Colonic mucosa (tissue), 4 donors: ENCODE measurements around the gene HTRA3. TPM values are rescaled to one million over a fixed set of nuclear protein-coding genes. Genes with fewer than 3 reads are reported as not detected.

Source experiments
- DNase-seq: peaks from one replicate; pipeline ENCODE4 v3.0.0-alpha.2; 2020
- H3K27ac ChIP-seq: fragments of 200-600 bp; one replicate; pipeline ENCODE4 v1.8.0; 2021
- H3K27me3 ChIP-seq: fragments of 200-600 bp; one replicate; pipeline ENCODE4 v1.8.0; 2021
- H3K36me3 ChIP-seq: fragments of 200-600 bp; one replicate; pipeline ENCODE4 v1.8.0; 2021
- H3K4me1 ChIP-seq: fragments of 200-600 bp; one replicate; pipeline ENCODE4 v1.8.0; 2021; ENCODE audit warnings: mild to moderate bottlenecking
- H3K4me3 ChIP-seq: fragments of 200-600 bp; one replicate; pipeline ENCODE4 v1.8.0; 2021
- H3K9ac ChIP-seq, 2 donors: one replicate each; pipeline ENCODE4 v1.7.0; 2013; ENCODE audit warnings: control low read depth in 2 of 2, low read depth in 2 of 2, low read length in 2 of 2
- H3K9me3 ChIP-seq: fragments of 200-600 bp; one replicate; pipeline ENCODE4 v1.8.0; 2021
- intact Hi-C: fragments of 100-400 bp; cut with DNase I; formaldehyde crosslinking; loops from one replicate; pipeline ENCODE4 v1.14.1; 2022
- total RNA-seq, 2 donors: library from RNA; stranded (reverse); fragmentation: NEBNext Ultra II Directional in 1 of 2; extraction: Animal tissue kit (Norgen Biotek cat#: 25700) in 1 of 2; gene quantifications; one replicate each; pipeline ENCODE4 v1.2.1, GENCODE V29; 2021
- TF ChIP-seq, protein P1 (sequence below): fragments of 200-600 bp; IDR thresholded peaks from one replicate; pipeline ENCODE4 v1.8.0; 2022; ENCODE audit warnings: antibody characterized with exemption, mild to moderate bottlenecking
- donor health status: healthy.
- donor health status: DM: no; HTN: no; CAD: no.
- donor health status: DM: no; HTN: no; CAD: no.

Gene HTRA3
- total RNA-seq, 2 donors from 2014 or later = 1.3 to 5.0 TPM

DNA sequence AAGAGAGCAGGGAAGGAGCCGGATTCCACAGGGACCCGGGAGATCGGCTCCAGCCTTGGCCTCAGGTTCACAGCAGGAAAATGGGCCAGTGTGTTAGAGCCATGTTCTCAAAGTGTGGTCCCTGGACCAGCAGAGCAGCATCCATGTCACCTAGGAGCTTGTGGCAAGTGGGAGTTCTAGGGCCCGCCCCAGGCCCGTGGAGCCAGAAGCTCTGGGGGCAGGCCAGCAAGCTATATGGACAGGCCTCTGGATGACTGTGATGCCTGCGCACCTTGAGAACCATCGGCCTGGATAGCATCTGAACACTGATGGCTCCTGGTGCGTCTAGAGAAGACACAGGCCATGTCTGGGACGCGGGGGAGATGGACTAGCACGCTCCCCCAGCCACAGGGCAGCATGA is 36.8 kb upstream of the HTRA3 start:
- H3K4me3 ChIP-seq = no peak overlapping the region
- intact Hi-C loops = no loop called here
- no peak for DNase-seq
- no peaks in the 10 kb centered on the region for H3K9me3 ChIP-seq
- H3K36me3 ChIP-seq = no peaks in the 10 kb centered on the region
- TF ChIP-seq, protein P1, sequence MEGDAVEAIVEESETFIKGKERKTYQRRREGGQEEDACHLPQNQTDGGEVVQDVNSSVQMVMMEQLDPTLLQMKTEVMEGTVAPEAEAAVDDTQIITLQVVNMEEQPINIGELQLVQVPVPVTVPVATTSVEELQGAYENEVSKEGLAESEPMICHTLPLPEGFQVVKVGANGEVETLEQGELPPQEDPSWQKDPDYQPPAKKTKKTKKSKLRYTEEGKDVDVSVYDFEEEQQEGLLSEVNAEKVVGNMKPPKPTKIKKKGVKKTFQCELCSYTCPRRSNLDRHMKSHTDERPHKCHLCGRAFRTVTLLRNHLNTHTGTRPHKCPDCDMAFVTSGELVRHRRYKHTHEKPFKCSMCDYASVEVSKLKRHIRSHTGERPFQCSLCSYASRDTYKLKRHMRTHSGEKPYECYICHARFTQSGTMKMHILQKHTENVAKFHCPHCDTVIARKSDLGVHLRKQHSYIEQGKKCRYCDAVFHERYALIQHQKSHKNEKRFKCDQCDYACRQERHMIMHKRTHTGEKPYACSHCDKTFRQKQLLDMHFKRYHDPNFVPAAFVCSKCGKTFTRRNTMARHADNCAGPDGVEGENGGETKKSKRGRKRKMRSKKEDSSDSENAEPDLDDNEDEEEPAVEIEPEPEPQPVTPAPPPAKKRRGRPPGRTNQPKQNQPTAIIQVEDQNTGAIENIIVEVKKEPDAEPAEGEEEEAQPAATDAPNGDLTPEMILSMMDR = no peak
- no peak overlapping the region for H3K9ac ChIP-seq
- peaks cover 8% of the 10 kb centered on the region for H3K4me1 ChIP-seq
- H3K27ac ChIP-seq = no peak overlapping the region
- H3K27me3 ChIP-seq = no peaks in the 10 kb centered on the region

DNA sequence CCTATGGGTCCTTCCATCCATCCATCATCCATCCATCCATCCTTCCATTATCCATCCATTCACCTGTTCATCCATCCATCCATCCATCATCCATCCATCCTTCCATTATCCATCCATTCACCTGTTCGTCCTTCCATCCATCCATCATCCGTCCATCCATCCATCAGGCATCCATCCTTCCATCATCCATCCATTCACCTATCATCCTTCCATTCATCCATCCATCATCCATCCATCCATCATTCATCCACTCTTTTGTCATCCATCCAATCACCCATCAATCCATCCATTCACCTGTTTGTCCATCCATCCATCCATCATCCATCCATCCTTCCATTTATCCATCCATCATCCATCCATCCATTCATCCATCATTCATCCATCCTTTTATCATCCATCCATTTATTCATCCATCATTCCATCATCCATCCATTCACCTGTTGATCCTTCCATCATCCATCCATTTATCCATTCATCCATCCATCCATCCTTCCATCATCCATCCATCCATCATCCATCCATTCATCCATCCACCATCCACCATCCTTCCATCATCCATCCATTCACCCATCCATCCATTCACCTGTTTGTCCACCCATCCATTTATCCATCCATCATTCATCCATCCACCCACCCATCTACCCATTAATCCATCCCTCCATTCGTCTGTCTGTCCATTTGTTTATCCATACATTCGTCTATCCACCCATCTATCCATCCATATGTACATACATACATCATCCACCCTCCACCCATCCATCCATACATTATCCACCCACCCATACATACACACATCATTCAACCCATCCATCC is 35.7 kb upstream of the HTRA3 start:
- intact Hi-C loops = no loop called here
- no peaks in the 10 kb centered on the region for H3K36me3 ChIP-seq

DNA sequence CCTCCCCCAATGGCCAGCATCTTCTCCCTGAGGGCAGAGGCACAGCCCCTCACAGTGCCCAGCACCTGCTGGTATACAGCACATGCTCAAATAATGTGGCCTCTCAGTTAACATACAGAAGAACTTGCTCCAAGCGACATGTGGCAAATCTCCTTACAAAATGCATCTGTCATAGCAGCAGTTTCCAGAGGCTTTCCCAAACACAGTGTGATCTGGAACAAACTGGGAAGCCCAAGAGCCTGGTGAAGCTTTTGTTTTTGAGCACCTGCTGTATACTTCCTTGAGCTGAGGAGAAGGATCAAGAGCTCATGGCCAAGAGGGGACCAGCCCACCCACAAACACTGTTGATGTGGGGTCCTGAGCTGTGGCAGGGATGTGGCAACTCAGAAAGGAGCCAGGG is 34.8 kb upstream of the HTRA3 start:
- TF ChIP-seq, protein P1 = no peak
- H3K4me3 ChIP-seq = no peak overlapping the region
- no peaks in the 10 kb centered on the region for H3K36me3 ChIP-seq
- H3K27me3 ChIP-seq = no peaks in the 10 kb centered on the region
- intact Hi-C loops = no loop called here
- no peak for DNase-seq
- H3K9me3 ChIP-seq = no peaks in the 10 kb centered on the region
- H3K4me1 ChIP-seq = no peaks in the 10 kb centered on the region
- H3K9ac ChIP-seq = no peak overlapping the region
- H3K27ac ChIP-seq = no peak overlapping the region

More for the DNA sequence above, 35.7 kb upstream of the HTRA3 start:
- Histone ChIP-seq H3K27ac (no peak overlapping the region), H3K4me1 (peaks cover under 1% of the 10 kb centered on the region), H3K9me3 (no peaks in the 10 kb centered on the region), H3K27me3 (no peaks in the 10 kb centered on the region), H3K4me3 (no peak overlapping the region), H3K9ac (no peak overlapping the region)
- no peak for DNase-seq
- TF ChIP-seq, protein P1 = no peak

DNA sequence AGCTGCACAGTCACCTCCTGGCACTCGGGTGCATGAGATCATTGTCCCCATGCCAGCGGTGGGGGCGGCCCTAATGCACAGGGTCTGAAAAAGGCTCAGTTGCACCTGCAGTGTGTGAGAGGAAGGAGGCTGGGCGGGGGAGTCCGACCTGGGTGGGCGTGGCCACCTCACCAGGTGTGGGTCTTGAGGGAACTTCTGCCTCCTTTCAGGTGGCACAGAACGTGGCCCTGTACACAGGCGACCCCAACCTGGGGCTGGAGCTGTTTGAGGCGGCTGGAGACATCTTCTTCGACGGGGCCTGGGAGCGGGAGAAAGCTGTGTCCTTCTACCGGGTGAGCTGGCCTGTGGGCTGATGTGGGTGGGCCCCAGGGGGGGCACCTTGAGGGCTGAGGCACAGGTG is 34.3 kb upstream of the HTRA3 start:
- intact Hi-C loops = no loop called here
- TF ChIP-seq, protein P1 = no peak
- H3K36me3 ChIP-seq = no peaks in the 10 kb centered on the region

DNA sequence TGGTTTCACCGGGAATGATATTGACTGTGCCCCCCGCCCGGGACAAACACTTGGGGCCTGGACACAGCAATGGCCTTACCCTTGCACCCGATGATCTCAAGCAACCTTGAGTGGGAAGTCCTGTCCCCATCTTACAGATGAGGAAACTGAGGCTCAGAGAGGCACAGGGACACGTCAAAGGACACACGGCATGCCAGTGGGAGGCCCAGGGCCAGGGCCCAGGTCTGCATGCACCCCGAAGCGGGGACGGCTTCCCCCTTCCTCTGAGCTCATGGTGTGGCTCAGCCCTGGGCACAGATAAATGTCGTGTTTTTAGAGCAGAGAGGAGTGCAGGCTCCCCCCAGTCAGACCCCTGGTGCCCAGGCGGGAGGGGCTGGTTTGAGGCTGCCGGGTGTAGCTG is 33.9 kb upstream of the HTRA3 start:
- no peaks in the 10 kb centered on the region for H3K4me1 ChIP-seq
- H3K27ac ChIP-seq = no peak overlapping the region
- no peak overlapping the region for H3K9ac ChIP-seq
- no peak for DNase-seq
- H3K4me3 ChIP-seq = no peak overlapping the region
- H3K9me3 ChIP-seq = no peaks in the 10 kb centered on the region
- intact Hi-C loops = no loop called here
- H3K27me3 ChIP-seq = no peaks in the 10 kb centered on the region
- H3K36me3 ChIP-seq = no peaks in the 10 kb centered on the region
- TF ChIP-seq, protein P1 = no peak

More for the DNA sequence above, 34.3 kb upstream of the HTRA3 start:
- DNase-seq = no peak
- Histone ChIP-seq H3K27me3 (no peaks in the 10 kb centered on the region), H3K27ac (no peak overlapping the region), H3K9me3 (no peaks in the 10 kb centered on the region), H3K4me1 (no peaks in the 10 kb centered on the region), H3K4me3 (no peak overlapping the region), H3K9ac (no peak overlapping the region)
